Chondrocyte (in vitro differentiated cells): ENCODE data around the gene GPC2. TPM values are rescaled to one million over a fixed set of nuclear protein-coding genes. Genes with fewer than 3 reads are reported as not detected.

Source experiments
- DNase-seq: peaks from one replicate; pipeline ENCODE4 v3.0.0; 2021; ENCODE audit warnings: mixed read lengths, low spot score
- H3K27ac Mint-ChIP-seq: one replicate; pipeline ENCODE4 v1.8.0; 2021; ENCODE audit warnings: mild to moderate bottlenecking, moderate library complexity, mixed read lengths; ENCODE audit not compliant: unreplicated experiment
- H3K27me3 Mint-ChIP-seq: 2 replicates; pipeline ENCODE4 v1.8.0; 2021; ENCODE audit warnings: low read depth, mixed read lengths
- H3K36me3 Mint-ChIP-seq: 2 replicates; pipeline ENCODE4 v1.8.0; 2021; ENCODE audit warnings: low read depth, mixed read lengths
- H3K4me1 Mint-ChIP-seq: 2 replicates; pipeline ENCODE4 v1.8.0; 2021; ENCODE audit warnings: low read depth, mild to moderate bottlenecking, mixed read lengths
- H3K4me3 Mint-ChIP-seq: one replicate; pipeline ENCODE4 v1.8.0; 2021; ENCODE audit warnings: mild to moderate bottlenecking, moderate library complexity, mixed read lengths; ENCODE audit not compliant: unreplicated experiment
- H3K9me3 Mint-ChIP-seq: 2 replicates; pipeline ENCODE4 v1.8.0; 2021; ENCODE audit warnings: low read depth, mixed read lengths
- total RNA-seq: library from RNA; stranded (reverse); gene quantifications from 3 replicates; pipeline ENCODE4 v1.2.1, GENCODE V29; 2021
- TF ChIP-seq, protein P1 (sequence below): fragments of 200-600 bp; sonication (generic); IDR thresholded peaks from 2 replicates; pipeline ENCODE4 v1.5.0; 2021; ENCODE audit warnings: antibody characterized with exemption, mild to moderate bottlenecking, moderate library complexity

Gene GPC2
- total RNA-seq, 1 donor from 2014 or later, result 6.7 TPM

DNA sequence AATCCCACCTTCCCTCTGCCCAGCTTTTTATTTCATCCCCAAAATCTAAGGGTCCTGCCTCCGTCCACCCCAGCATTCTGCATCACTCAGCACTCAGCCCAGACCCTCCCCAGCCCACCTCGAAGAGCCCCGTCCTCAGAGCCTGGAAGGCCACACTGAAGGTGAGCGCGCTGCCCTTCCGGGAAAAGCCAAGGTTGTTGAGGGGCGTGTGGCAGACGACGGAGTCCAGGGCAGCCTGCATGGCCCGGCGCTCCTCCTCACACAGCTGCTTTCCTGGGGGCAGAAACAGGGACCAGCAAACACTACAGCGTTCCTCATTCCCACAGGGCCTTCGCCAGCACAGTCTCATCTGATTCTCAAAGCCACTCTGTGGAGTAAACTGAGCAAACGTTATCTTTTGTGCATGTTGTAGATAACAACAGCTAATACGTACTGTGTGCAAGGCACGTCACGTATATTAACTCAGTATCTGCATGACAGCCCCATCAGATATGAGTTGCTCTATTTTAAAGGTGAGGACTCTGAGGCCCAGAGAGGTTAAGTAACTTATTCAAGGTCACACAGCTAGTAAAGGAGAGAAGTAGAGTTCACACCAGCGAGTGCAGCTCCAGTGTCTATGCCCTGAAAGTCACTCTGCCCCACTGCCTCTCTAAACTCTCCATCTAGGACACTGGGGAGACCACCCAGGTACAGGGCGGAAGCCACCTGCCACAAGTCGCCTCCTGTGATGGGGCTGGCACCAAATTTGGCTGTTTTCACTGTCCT is 21.4 kb downstream of the GPC2 start:
- Mint-ChIP-seq H3K36me3 (peaks cover 7% of the 10 kb centered on the region), H3K9me3 (no peaks in the 10 kb centered on the region), H3K27ac (no peak overlapping the region)

DNA sequence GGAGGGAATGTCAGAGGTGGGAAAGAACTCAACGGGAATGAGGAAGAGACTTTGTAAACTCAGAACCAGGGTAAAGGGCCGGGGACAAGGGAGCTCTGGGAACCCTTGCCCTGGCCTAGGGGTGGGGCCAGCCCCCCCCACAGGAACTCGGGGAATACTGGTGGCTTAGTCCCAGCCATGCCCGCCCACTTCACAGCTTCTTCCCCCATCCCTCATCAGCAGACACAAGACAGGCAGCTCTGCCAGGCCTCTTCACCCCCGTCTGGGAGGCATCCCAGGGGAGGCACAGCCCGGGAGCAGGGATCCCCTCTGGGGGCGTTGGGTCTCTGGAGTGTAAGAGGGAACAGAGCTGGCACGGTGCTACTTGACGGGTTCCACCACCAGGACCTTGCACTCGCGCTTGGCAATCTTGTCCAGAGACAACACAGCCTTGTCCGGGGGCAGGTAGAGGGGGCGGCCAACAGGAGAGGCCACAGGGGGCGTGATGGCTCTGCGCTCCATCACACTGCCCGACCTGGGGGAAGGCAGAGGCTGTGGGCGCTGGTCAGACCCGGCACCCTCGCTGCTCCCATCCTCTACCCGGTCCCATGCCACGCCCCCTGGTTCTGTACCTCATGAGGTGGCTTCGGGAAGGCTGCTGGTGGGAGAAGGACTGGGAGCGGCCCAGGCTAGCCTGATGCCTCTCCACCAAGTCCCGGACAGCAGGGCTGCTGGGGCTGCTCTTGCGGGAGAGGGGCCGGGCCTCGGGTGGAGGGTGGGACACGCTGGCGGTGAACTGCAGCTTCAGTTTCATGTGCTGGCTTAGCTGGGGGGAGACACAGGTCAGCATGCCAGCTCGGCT is 22.3 kb downstream of the GPC2 start:
- H3K36me3 Mint-ChIP-seq, result peaks cover 7% of the 10 kb centered on the region
- H3K4me3 Mint-ChIP-seq, result no peak overlapping the region
- no peak for DNase-seq
- TF ChIP-seq, protein P1, sequence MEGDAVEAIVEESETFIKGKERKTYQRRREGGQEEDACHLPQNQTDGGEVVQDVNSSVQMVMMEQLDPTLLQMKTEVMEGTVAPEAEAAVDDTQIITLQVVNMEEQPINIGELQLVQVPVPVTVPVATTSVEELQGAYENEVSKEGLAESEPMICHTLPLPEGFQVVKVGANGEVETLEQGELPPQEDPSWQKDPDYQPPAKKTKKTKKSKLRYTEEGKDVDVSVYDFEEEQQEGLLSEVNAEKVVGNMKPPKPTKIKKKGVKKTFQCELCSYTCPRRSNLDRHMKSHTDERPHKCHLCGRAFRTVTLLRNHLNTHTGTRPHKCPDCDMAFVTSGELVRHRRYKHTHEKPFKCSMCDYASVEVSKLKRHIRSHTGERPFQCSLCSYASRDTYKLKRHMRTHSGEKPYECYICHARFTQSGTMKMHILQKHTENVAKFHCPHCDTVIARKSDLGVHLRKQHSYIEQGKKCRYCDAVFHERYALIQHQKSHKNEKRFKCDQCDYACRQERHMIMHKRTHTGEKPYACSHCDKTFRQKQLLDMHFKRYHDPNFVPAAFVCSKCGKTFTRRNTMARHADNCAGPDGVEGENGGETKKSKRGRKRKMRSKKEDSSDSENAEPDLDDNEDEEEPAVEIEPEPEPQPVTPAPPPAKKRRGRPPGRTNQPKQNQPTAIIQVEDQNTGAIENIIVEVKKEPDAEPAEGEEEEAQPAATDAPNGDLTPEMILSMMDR, result no peak
- peaks cover 35% of the 10 kb centered on the region for H3K4me1 Mint-ChIP-seq
- no peaks in the 10 kb centered on the region for H3K27me3 Mint-ChIP-seq
- no peaks in the 10 kb centered on the region for H3K9me3 Mint-ChIP-seq
- peak overlapping the region; percentile 45 for H3K27ac Mint-ChIP-seq

More for the DNA sequence above, 21.4 kb downstream of the GPC2 start:
- no peak for DNase-seq
- TF ChIP-seq, protein P1, result no peak
- Mint-ChIP-seq H3K4me3 (no peak overlapping the region), H3K27me3 (no peaks in the 10 kb centered on the region), H3K4me1 (peaks cover 28% of the 10 kb centered on the region)

DNA sequence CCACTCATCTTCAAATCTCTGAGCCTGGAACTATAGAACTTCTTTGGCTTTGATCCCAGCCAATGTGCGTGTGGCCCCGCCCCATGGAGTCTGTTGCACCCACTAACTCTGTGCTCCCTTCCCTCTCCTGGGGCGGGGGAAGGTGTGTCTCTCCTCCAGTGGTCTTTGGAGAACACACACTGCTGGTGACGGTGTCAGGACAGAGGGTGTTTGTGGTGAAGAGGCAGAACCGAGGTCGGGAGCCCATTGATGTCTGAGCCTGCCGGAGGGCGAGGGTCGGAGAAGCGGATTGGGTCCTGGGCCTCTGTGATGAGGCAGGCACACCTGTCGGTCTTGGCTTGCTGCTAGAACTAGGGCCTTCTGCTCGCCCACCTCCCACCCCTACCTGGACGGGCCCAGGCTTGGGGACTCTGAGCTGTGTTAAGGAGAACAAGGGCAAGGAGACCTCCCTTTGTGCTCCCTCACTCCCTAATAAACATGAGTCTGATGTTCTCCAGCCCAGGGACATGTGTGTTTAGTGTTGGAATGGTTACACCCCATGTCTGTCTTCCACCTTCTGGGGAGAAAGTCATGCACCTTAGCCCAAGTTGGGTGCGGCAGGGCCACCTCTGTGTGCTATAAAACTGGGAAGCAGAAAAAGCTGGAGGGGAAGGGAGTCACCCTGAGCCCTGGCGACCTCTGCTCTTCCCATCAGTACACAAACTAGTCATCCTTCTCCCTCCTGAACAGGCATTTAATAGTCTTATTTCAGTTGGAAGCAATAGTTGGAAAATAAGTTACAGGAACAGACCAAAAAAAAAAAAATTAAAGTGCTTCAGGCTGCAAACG is 23.3 kb downstream of the GPC2 start:
- DNase-seq, result no peak
- no peaks in the 10 kb centered on the region for H3K27me3 Mint-ChIP-seq
- H3K4me3 Mint-ChIP-seq, result no peak overlapping the region
- peaks cover 7% of the 10 kb centered on the region for H3K36me3 Mint-ChIP-seq
- peaks cover 38% of the 10 kb centered on the region for H3K4me1 Mint-ChIP-seq
- TF ChIP-seq, protein P1, result no peak
- peak overlapping the region; percentile 45 for H3K27ac Mint-ChIP-seq
- H3K9me3 Mint-ChIP-seq, result no peaks in the 10 kb centered on the region

DNA sequence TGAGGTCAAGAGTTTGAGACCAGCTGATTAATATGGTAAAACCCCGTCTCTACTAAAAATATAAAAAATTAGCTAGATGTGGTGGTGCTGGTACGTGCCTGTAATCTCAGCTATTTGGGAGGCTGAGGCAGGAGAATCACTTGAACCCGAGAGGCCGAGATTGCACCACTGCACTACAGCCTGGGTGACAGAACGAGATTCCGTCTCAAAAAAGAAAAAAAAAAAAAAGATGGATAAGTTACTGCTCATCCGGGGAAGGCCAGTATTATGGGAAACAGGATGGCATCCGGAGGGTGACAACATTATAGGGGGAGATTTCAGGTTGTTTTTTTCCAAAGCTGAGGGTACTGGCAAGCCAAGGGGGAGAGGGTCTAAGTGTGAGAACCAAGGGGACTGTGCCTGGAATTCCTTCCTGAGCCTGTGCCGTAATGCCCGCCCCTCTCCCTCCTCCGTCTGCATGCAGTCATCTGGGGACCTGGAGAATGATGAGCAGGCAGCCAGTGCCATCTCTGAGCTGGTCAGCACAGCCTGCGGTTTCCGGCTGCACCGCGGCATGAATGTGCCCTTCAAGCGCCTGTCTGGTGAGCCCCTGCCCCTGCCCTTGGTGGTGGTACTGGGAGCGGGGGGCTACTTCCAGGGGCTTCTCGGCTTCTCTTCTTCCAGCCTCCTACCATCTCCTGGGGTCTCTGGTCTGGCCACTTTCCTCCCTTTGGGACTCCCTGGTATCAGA is 24.1 kb downstream of the GPC2 start:
- TF ChIP-seq, protein P1, result no peak
- Mint-ChIP-seq H3K27me3 (no peaks in the 10 kb centered on the region), H3K9me3 (no peaks in the 10 kb centered on the region), H3K27ac (no peak overlapping the region), H3K4me1 (peaks cover 43% of the 10 kb centered on the region), H3K36me3 (peaks cover 9% of the 10 kb centered on the region), H3K4me3 (no peak overlapping the region)
- no peak for DNase-seq
